CD4-positive, alpha-beta T cell treated with Interleukin-17A for 4 hours (primary cell): ENCODE measurements around the gene NOTO.

Source experiments
- DNase-seq: peaks from one replicate; pipeline ENCODE4 v3.0.0-alpha.2; 2020; ENCODE audit warnings: mixed read lengths

NOTO gene

DNA sequence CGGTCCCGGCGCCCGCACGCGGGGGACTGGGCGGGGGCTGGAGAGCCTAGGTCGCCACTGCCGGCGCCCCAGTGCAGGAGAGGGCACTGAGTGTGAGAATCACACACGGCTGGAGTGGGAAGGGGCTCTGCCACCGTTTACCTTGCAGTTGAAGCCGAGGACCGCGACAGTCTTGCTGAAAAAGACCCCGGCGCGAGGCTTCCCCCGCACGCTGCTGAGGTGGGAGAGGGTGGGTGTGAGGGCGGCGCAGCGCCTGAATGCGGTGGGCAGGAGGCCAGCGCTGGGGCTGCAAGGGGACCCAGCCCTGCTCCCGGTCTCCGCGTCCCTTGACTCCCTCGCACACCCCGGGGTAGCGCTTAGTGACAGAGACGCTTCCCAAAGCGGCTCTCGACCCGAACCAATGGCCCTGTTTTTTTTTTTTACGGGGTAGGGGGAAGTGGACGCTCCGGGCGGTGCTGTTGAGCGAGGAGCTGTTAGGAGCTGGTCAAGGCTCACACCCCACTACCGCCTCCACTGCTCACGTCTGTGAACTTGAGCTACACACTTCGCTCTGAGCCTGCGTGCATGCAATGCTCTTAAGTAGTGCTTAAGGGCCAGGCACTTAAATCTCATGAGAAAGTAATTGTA, 794 bp downstream of the NOTO start:
- DNase-seq: peak; percentile 4

DNA sequence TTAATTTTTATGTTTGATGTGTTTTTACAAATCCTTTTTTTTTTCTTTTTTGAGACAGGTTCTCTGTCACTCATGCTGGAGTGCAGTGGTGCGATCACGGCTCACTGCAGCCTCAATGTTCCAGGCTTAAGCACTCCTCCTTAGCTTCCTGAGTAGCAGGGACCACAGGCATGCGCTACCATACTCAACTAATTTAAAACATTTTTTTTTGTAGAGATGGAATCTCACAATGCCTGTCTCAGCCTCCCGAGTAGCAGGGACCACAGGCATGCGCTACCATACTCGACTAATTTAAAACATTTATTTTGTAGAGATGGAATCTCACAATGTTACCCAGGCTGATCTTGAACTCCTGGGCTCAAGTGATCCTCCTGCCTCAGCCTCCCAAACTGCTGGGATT, 3.2 kb downstream of the NOTO start:
- DNase-seq: no peak

DNA sequence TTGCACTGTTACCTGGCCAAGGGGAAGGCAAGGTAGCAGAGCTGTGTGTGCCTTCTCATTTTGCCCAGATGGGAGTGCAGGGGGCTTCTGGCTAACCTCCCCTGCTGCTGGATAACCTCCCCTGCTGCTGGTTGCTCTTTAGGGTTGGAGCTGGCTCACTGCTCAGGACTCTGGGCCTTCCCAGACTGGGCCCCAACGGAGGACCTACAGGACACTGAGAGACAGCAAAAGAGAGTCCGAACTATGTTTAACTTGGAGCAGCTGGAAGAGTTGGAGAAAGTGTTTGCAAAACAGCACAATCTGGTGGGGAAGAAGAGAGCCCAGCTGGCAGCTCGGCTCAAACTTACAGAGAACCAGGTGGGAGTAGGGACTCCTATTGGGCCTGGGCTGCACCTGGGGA, 5.9 kb downstream of the NOTO start:
- no peak for DNase-seq

DNA sequence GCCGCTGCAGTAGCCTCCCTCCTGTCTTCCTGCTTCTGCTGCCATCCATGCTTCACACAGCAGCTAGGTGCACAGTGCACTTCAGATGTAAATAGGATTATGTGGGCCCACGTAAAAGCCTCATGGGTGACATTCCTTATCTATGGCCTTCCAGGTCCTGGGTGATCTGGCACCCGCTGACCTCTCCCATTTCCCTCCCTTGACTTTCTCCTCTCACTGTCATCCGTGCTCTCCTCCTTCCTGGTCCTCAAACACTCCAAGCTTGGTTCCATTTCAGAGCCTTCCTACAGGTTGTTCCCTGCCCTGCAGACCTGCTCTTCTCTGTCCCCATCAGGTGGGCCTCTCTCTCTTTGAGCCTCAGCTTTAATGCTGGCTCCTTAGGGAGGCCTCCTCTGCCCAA, 7.6 kb downstream of the NOTO start:
- no peak for DNase-seq

DNA sequence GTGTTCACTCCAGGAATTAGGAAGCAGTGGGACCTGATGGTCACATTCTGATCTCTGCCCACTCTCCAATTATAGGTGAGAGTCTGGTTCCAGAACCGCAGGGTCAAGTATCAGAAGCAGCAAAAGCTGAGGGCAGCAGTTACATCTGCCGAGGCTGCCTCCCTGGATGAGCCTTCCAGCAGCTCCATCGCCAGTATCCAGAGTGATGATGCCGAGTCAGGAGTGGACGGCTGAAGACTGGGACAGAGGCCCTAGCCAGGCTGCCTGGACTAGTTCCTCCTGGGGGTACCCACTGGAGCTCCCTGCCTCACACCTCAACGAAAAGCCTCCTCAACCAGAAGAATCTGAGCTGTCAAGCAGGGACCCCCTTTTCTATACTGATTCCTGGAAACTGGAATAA, 8.3 kb downstream of the NOTO start:
- no peak for DNase-seq

DNA sequence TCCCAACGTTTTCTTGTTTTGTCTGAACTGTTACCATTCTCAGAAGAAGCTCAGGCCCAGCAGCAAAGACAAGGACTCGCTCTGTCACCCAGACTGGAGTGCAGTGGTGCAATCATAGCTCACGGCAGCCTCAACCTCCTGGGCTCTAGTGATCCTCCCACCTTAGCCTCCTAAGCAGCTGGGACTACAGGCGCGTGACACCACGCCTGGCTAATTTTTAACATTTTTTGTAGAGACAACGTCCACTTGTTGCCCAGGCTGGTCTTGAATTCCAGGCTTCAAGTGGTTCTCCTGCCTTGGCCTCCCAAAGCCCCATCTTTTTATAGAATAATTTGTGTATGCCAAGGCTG, 9.7 kb downstream of the NOTO start:
- no peak for DNase-seq

DNA sequence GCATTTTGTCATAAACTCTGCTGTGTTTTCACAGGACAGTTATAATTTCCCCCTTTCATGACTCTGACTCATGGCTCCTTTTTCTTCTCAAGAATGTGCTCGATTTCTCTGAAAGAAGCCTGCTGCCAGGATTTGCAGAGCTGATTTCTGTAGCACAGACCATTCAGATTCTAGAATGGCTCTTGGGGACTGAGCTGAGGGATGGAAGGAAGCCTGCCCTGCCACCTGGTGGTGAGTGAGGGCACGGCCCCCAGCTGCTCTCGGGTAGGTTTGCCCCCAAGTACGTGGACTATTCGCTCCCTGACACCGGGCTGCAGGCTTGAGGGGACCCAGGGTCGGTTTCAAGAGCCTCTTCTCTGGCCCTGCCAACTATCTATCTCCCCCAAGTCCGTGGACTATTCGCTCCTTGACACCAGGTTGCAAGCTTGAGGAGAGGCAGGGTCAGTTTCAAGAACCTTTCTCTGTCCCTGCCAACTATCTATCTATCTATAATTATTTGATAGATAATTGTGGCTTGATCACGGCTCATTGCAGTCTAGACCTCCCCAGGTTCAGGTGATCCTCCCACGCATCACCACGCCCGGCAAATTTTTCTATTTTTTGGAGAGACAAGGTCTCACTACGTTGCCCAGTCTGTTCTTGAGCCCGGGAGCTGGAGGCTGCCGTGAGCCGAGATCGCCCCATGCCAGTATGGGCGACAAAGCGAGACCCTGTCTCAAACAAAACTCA, 10.2 kb downstream of the NOTO start:
- peak; percentile 81 for DNase-seq

DNA sequence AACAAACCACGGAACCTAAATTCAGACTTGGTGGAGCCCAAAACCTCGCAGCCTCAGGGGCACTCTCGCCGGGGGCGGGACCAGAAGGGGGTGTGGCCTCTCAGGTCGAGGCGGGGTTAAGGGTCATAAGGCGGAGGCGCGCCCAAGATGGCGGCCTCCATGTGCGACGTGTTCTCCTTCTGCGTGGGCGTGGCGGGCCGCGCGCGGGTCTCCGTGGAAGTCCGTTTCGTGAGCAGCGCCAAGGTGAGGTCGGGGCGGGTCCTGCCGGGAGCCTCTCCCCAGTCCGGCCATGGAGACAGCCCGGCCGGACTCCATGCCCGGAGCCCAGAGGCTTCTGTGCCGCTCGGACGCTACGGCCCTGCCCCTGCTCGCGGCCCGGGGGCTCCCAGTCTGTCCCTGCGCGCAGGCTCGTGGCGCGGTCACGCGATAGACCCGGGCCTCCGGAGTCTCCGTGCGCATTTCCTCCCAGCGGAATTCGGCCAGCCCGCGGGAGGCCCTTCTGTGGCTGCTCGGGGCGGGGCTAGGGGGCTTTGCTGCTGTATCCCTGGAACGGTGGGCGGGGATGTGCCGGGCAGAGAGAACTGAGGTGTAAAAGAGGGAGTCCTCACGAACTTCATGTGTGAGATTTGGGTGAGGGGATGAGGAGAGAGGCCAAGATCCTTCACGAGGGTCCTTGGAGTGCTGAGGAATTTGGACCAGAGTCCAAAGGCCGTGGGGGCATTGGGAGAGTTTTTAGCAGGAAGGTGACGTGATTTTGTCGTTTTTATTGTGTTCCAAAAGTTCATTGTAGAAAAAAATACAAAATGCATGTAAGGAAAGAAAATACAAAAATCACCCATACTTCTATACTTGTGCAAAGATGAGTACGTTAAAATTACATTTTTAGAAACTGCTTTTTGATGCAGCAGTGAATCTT, 12.0 kb downstream of the NOTO start, which contains the start of gene SMYD5:
Gene SMYD5 (plus strand): TSS at position 126 of the 916 bp plus-strand sequence. CDS start 22 bp downstream, at position 148.
- peak; percentile 96 for DNase-seq

DNA sequence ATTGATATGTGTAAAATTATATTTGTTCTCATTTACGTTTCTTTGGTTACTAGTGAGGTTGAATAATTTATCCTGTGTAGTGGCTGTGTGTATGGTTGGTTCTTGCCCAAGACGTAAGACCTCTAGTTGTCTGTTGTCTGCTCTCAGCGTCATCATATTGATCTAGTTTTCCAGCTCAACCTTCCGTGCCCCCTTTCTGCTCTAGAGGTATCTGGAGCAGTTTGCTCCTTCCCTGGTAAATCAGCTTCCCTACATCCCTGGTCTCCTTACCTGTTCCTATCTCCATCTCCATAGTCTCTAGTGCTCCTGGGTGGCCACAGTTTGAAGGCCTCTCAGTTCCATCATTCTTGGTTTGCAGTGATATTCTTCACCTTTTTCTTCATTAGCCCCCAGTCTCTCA, 12.9 kb downstream of the NOTO start:
- DNase-seq: no peak

DNA sequence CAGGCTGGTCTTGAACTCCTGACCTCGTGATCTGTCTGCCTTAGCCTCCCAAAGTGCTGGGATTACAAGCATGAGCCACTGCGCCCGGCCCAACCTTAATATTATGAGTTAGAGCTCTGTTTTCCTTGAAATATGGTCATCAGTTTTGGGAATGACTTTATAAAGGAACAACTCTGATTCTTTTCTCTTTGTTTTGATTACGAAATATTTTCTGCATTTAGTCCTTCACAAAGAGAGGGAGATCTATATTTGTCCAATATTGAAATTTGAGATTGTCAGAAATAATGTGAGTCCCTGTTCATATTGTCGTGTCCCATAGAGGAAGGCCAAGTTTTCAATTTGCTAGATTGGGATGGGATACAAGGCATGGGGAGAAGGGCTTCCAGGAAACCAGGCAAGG, 14.8 kb downstream of the NOTO start:
- no peak for DNase-seq

DNA sequence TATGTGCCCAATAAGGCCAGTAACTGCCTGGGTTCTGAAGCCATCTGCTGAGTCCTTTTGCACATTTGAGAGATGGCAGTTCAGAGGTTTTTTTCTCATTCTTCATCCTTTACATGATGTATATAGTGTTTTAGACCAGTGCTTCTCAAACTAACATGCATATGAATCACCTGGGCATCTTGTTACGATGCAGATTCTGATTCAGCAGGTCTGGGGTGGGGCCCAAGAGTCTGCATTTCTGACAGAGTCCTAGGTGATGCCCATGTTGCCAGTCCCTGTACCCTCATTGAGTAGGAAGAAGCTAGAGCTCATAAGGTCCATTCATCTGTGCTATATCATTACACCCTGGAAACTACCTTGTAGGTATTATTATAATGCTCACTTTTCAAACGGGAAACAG, 15.5 kb downstream of the NOTO start:
- DNase-seq: no peak

DNA sequence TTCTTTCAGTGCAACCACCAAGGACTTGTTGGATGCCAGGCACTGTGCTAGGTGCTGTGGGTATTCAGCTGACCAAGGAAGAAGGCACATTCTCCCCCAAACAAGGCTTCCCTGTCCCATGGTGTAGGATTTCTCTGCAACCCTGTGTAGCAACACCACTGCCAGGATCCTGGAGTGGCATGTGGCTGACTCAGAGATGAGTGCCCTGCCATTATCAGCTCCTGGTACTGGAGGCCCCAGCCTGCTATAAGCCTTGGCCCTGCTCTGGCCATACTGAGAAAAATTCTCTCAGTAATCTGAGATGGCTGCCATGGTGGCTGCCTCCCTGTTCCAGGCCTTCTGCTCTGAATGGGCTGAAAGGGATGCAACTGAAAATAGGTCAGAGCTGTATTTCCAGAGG, 15.9 kb downstream of the NOTO start:
- no peak for DNase-seq

DNA sequence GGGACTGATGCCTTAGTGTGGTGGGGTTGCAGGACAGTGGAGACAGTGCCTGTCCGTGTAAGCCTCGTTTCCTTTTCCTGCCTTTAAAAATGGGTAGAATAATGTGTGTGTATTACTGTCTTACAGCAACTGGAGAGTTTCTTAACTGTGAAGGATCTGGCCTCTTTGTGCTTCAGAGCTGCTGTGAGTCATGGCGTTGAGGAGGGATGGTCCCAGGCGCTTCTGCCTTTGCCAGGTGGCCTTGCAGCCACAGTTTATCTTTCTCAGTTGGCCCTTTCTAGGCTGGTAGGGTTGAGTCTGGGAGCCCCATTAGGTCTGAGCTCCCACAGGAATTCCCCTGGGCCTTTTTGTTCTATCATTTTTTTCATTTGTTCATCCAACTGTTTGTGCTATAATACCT, 21.4 kb downstream of the NOTO start:
- DNase-seq: no peak

DNA sequence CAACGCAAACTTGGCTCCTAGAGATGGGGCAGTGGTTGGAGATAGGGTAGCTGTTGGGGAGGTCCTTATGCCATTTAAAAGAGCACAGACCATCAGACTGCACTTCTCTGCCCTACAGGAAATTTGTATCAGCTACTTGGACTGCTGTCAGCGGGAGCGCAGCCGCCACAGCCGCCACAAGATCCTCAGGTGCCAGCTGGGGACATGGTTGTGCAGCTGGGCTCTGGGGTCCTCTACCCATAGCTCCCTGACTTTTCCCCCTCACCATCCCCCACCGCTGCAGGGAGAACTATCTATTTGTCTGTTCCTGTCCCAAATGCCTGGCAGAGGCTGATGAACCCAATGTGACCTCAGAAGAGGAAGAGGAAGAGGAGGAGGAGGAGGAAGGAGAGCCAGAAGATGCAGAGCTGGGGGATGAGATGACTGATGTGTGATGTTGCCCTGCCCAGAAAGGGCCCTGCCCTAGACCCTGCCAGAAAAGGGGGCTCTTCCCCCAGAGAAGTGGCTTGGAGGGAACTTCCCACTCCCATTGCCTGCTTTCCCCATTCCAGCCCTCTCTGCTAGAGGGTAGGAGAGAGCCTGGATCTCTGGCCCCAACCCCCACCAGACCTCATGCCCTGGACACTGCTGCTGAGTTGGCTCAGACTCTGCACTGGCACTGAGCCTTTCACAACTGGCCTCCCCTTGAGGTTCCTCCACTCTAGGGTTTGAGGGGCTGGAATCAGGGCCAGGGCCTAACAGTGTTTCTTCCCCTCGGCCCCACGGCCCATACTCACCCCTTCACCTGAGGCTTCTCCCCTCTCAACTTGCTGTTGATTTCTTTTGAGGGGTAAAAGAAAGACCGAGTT, 23.4 kb downstream of the NOTO start:
- no peak for DNase-seq

DNA sequence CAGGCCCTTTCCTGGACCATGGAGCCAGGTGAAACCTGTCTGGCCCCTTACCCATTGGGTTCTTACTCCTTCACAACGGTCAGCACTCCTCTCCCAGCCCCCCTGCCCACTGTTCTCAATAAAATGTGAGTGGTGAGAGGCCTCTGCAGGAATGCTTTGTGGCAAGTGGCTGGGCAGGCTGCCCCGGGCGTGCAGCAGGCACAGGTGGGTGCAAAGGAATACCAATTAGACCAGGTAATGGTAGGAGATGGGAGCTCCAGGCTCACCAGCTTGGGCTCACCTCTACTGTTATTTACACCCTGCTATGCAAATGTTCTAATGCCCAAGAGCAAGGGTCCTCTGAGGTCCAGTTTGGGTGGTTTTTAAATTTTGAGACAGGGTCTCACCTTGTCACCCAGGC, 24.7 kb downstream of the NOTO start:
- no peak for DNase-seq

DNA sequence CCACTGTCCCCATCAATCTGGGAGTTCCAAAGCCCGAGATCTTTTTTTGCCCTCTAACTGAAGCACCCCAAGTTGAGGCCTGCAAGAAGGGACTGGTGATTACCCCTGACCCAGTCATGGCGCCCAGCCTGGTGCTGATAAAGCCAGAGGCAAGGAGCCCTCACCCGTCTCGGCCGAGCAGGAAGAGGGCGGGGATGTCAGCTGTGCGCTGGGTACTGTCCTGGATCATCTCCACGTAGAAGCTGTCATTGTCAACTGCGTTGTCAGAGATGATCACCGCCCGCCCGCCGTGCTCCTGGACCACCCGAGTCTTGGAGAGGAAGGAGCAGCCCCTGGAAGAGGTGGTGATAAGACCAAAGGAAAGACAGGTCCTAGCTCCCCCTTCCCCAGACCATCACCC, 26.3 kb downstream of the NOTO start:
- DNase-seq: no peak

DNA sequence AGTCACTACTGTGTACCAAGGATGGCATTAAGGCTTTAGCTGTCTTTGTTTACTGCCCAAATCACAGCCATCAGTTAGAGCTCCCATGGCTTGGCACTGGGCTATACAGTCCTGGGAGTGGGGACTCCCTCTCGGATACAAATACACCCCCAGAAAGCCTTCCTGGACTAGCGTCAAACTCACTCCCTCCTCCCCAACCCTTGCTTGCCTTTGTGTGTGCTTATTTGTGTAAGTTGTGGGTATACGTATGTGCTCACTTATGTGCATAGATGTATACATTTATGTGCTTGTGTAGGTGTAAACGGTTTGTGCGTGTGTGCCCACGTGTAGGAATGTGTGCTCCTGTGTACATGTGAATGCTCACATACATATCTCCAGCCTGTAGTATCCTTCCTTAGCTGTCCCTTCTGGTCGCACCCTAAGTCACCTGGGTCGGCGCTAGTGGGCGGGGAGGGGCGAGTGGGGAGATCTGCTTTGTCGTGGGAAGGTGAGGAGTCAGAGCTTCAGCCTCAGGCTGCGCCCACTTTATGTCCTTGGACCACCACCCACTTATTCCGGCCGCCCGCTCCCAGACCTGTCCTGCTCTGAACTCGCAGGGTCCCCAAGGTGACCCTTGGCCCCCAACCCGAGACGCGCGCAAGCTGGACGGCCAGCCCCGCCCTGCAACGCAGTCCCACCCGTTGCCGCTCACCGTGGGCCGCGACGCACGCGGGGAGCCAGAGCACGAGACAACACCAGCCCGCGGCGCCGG, 30.2 kb downstream of the NOTO start:
- peak; percentile 37 for DNase-seq

DNA sequence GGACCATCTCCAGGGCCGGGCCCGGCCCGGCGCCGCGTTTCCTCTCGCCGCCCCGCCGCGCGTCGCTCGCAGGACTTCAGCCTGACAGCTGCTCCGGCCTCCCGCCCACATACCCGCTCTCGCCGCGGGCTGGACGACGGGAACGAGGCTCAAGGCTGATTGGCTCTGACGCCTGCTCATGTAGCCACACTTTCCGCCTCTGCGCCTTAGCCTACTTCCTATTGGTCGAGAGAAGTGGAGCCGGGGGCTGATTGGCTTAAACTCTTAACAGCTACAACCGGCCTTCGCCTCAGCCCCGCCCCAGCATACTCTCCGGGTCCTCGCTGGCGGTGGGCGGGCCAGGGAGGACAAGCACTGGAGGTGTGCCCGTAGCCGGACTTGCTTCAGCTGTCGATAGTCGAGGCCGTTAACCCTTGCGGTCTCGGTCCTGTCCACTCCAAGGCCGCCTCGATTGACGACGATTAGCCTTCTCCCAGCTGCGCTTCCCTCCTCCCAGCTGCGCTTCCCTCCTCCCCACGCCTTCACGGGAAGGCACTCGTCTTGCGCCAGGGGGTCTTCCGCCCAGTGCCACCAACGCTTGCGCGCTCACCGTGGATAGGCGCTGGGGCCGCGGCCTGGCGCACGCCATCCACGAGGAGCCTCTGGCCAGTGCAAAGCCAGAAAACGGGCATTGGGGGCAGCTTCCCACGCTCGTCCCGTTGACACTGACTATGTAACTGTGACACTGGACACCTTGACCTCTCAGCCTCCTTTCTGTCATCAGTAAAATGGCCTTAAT, 31.0 kb downstream of the NOTO start, which contains the start of gene PRADC1:
Gene PRADC1 (minus strand): TSS at position 86 of the 778 bp plus-strand sequence. CDS start 79 bp downstream, at position 7.
- peak; percentile 93 for DNase-seq

DNA sequence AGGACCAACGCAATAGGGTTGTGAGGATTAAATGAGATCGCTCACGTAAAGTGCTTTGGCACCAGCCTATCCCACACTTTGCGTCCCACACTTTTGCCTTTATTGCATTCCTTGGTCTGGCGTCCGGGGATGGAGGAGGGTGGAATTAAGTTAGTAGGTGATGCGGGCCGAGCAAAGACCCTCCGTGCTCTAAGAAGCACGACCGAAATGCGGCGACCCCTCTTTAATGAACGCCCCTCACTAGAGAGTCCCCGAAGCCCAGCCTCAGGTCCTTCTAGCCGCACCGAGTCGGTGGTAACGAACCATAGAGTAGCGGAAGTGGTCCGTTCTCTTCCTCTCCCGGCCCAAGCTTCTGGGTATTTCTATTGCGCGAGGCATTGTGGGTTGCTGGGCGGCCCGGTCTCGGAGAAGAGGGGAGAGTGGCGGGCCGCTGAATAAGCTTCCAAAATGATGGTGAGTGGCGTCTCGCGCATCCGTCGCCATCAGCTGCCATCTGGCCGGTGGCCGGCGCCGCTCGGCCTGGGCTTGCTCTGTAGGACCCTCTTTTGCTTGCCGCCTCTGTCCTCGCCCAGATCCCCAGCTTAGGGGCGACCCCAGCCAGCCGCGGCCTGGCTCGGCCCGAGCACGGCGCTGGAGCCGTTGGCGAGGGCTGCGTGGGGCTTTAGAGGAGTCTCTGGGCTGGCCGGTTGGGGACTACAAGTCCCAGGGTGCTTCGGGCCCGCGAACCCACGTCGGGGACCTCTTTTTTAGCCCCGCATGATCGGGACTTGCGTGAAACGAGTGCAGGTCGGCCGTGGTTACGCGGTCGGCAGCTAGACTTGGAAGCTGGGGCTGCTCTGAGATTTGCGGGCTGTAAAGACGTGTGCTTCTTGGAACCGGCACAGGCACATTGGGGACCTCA, 31.8 kb downstream of the NOTO start, which contains the start of gene CCT7:
Gene CCT7 (plus strand): TSS at position 377 of the 901 bp plus-strand sequence. CDS start 71 bp downstream, at position 448.
- DNase-seq: peak; percentile 86
